Measurements from ENCODE around the gene PRRX2. TPM values are rescaled to one million over a fixed set of nuclear protein-coding genes. Genes with fewer than 3 reads are reported as not detected.

The PRRX2 gene
- total RNA-seq, 1 donor from 2014 or later: 10.1 TPM

- H3K4me3 Mint-ChIP-seq: no peak overlapping the region
- peaks cover 11% of the 10 kb centered on the region for H3K4me1 Mint-ChIP-seq
- peaks cover 20% of the 10 kb centered on the region for H3K27me3 Mint-ChIP-seq (ENCODE audit: low read depth)
- H3K36me3 Mint-ChIP-seq: no peaks in the 10 kb centered on the region
- no peak for TF ChIP-seq CTCF (IDR thresholded peaks at IDR 0.05; ENCODE audit: unreplicated experiment)
- DNase-seq (ENCODE audit: low spot score in 2 of 2, unreplicated experiment in 2 of 2): no peak
- no peaks in the 10 kb centered on the region for H3K9me3 Mint-ChIP-seq
- H3K27ac Mint-ChIP-seq: no peak overlapping the region
Measured at GRCh38 chr9:129679537-129679936, 14.1 kb downstream of the PRRX2 start.

GRCh38 chr9:129681924-129682323 is 16.5 kb downstream of the PRRX2 start:
- Mint-ChIP-seq H3K4me1 (peaks cover 8% of the 10 kb centered on the region), H3K9me3 (no peaks in the 10 kb centered on the region), H3K27ac (no peak overlapping the region), H3K36me3 (no peaks in the 10 kb centered on the region), H3K27me3 (ENCODE audit: low read depth) (peaks cover 17% of the 10 kb centered on the region), H3K4me3 (no peak overlapping the region)
- TF ChIP-seq CTCF (IDR thresholded peaks at IDR 0.05; ENCODE audit: unreplicated experiment): no peak
- no peak for DNase-seq (ENCODE audit: low spot score in 2 of 2, unreplicated experiment in 2 of 2)

- no peaks in the 10 kb centered on the region for H3K36me3 Mint-ChIP-seq
- no peaks in the 10 kb centered on the region for H3K9me3 Mint-ChIP-seq
- H3K4me3 Mint-ChIP-seq: no peak overlapping the region
- H3K27me3 Mint-ChIP-seq (ENCODE audit: low read depth): peaks cover 15% of the 10 kb centered on the region
- no peak overlapping the region for H3K27ac Mint-ChIP-seq
- H3K4me1 Mint-ChIP-seq: peaks cover 4% of the 10 kb centered on the region
- DNase-seq (ENCODE audit: low spot score in 2 of 2, unreplicated experiment in 2 of 2): no peak
- no peak for TF ChIP-seq CTCF (IDR thresholded peaks at IDR 0.05; ENCODE audit: unreplicated experiment)
Measured at GRCh38 chr9:129682381-129682780, 16.9 kb downstream of the PRRX2 start.

GRCh38 chr9:129685220-129685932 is 19.9 kb downstream of the PRRX2 start:
- H3K27me3 Mint-ChIP-seq (ENCODE audit: low read depth): peaks cover 20% of the 10 kb centered on the region
- peaks cover 2% of the 10 kb centered on the region for H3K4me1 Mint-ChIP-seq
- no peaks in the 10 kb centered on the region for H3K9me3 Mint-ChIP-seq
- DNase-seq (ENCODE audit: low spot score in 2 of 2, unreplicated experiment in 2 of 2): no peak
- no peaks in the 10 kb centered on the region for H3K36me3 Mint-ChIP-seq
- no peak overlapping the region for H3K4me3 Mint-ChIP-seq
- no peak overlapping the region for H3K27ac Mint-ChIP-seq
- no peak for TF ChIP-seq CTCF (IDR thresholded peaks at IDR 0.05; ENCODE audit: unreplicated experiment)

GRCh38 chr9:129685933-129686259 is 20.4 kb downstream of the PRRX2 start:
- DNase-seq (ENCODE audit: low spot score in 2 of 2, unreplicated experiment in 2 of 2): no peak
- Mint-ChIP-seq H3K9me3 (no peaks in the 10 kb centered on the region), H3K36me3 (no peaks in the 10 kb centered on the region), H3K4me1 (no peaks in the 10 kb centered on the region), H3K4me3 (no peak overlapping the region), H3K27me3 (ENCODE audit: low read depth) (peaks cover 18% of the 10 kb centered on the region), H3K27ac (no peak overlapping the region)
- TF ChIP-seq CTCF (IDR thresholded peaks at IDR 0.05; ENCODE audit: unreplicated experiment): no peak

- no peaks in the 10 kb centered on the region for H3K4me1 Mint-ChIP-seq
- H3K27ac Mint-ChIP-seq: no peak overlapping the region
- no peaks in the 10 kb centered on the region for H3K36me3 Mint-ChIP-seq
- TF ChIP-seq CTCF (IDR thresholded peaks at IDR 0.05; ENCODE audit: unreplicated experiment): no peak
- no peaks in the 10 kb centered on the region for H3K9me3 Mint-ChIP-seq
- H3K4me3 Mint-ChIP-seq: no peak overlapping the region
- DNase-seq (ENCODE audit: low spot score in 2 of 2, unreplicated experiment in 2 of 2): no peak
- H3K27me3 Mint-ChIP-seq (ENCODE audit: low read depth): peaks cover 18% of the 10 kb centered on the region
Measured at GRCh38 chr9:129686736-129687135, 21.3 kb downstream of the PRRX2 start.
